H1 (cell line): ENCODE measurements around the gene TRIM22. TPM values are rescaled to one million over a fixed set of nuclear protein-coding genes. Genes with fewer than 3 reads are reported as not detected.

Experiments
- CTBP2 ChIP-seq: IDR thresholded peaks from 2 replicates; pipeline ENCODE4 v1.7.0; 2011; ENCODE audit warnings: borderline replicate concordance, mild to moderate bottlenecking, moderate library complexity, mixed read lengths, low read length; ENCODE audit not compliant: insufficient read depth, insufficient read length
- NRF1 ChIP-seq: IDR thresholded peaks from 2 replicates; pipeline ENCODE4 v1.6.1; 2011; ENCODE audit warnings: mild to moderate bottlenecking, low read depth, low read length, improper control_type of control experiment
- polyA plus RNA-seq, 7 experiments: library from polyadenylated mRNA; depleted of rRNA in 3 of 7; stranded (reverse) in 5 of 7; unstranded in 2 of 7; fragments of >200 nt in 5 of 7; fragments of 200-250 nt in 2 of 7; gene quantifications; 1 replicate in 5 of 7; 2 replicates in 1 of 7; 4 replicates in 1 of 7; pipeline versions ENCODE4 v1.2.1 to v1.2.3, GENCODE V29; 2011 to 2013; ENCODE audit warnings: missing spikeins in 2 of 7, mixed read lengths in 2 of 7
- total RNA-seq: library from RNA; stranded (reverse); fragmentation: NEBNext Ultra II Directional; extraction: Animal tissue kit (Norgen Biotek cat#: 25700); gene quantifications from 2 replicates; pipeline ENCODE4 v1.2.1, GENCODE V29; 2021

The TRIM22 gene
- total and polyA plus RNA-seq, 2 of the 8 experiments (the other 6 are each of a cell fraction or from before 2014, with no cell fraction given): 56.0 to 82.7 TPM

DNA sequence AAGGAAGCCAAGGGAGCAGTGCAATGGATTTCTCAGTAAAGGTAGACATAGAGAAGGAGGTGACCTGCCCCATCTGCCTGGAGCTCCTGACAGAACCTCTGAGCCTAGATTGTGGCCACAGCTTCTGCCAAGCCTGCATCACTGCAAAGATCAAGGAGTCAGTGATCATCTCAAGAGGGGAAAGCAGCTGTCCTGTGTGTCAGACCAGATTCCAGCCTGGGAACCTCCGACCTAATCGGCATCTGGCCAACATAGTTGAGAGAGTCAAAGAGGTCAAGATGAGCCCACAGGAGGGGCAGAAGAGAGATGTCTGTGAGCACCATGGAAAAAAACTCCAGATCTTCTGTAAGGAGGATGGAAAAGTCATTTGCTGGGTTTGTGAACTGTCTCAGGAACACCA is 6.6 kb downstream of the TRIM22 start (continued):
- no peak for TF ChIP-seq CTBP2
- TF ChIP-seq NRF1: no peak
